Right lobe of liver (tissue), 4 donors: ENCODE results near the gene OLR1.

Source experiments
- CTCF ChIP-seq, 4 donors: fragments of 200-600 bp in 3 of 4; fragments of 450-650 bp in 1 of 4; IDR thresholded peaks; one replicate each; pipeline versions ENCODE4 v1.5.1 to v1.8.0; 2016 to 2022; ENCODE audit warnings: antibody characterized with exemption in 4 of 4, mild to moderate bottlenecking in 2 of 4
- POLR2A ChIP-seq: fragments of 450-650 bp; IDR thresholded peaks from one replicate; pipeline ENCODE4 v1.6.1; 2017; ENCODE audit warnings: antibody characterized with exemption, mild to moderate bottlenecking
- donor health status: DM: no; HTN: no; CAD: no.
- donor health status: DM: no; HTN: no; CAD: no.
- donor health status: DM: no; HTN: yes; CAD: no.

GRCh38 chr12:10110256-10110844 lies 61.6 kb downstream of the OLR1 start:
- no peak for TF ChIP-seq CTCF (IDR thresholded peaks at IDR 0.05)
- TF ChIP-seq POLR2A = no peak
